Measurements from ENCODE around the gene RANBP3L.
A peak's percentile ranks its signal among the peaks of the same experiment; 100 is the strongest.

RANBP3L gene

GRCh38 chr5:36272136-36272690, 29.5 kb downstream of the RANBP3L start:
- Mint-ChIP-seq H3K27ac (no peak overlapping the region), H3K9me3 (no peaks in the 10 kb centered on the region), H3K4me3 (no peak overlapping the region), H3K27me3 (ENCODE audit: low read depth) (peaks cover 14% of the 10 kb centered on the region), H3K4me1 (ENCODE audit: low read depth) (no peaks in the 10 kb centered on the region), H3K36me3 (ENCODE audit: low read depth) (no peaks in the 10 kb centered on the region)
- DNase-seq (ENCODE audit: low spot score), result no peak

DNA sequence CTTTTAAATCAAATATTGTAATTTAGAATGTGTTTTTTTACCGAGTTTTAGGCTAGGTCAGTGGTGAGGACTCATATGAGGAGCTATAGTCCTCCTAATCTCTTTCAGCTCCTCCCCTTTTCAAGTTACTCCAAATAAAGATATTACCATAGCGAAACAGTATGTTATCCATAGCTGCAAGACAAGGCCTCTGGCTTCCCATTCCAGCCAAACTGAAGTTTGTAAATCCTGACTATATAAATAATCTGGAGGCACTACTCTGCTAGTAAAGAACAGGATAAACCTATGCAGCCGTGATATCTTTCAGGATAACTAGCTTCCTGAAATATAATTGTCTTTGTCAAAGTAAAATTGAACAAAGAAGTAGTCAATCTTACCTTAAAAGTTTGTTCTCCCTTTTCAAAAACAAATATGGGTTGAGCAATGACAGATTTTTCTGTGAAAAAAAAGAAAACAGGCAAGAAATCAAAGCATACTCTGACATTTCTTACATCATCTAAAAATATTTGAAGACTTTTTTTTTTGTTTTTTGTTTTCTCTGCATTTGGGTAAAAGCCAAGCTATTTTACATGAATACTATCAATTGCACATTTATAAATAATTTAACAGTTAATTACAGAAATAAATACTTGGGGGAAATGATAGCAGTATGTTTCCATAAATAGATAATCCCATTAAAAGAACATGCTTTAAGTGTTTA, 30.7 kb downstream of the RANBP3L start:
- Mint-ChIP-seq H3K4me1 (ENCODE audit: low read depth) (no peaks in the 10 kb centered on the region), H3K27ac (no peak overlapping the region), H3K27me3 (ENCODE audit: low read depth) (peaks cover 12% of the 10 kb centered on the region), H3K36me3 (ENCODE audit: low read depth) (no peaks in the 10 kb centered on the region), H3K4me3 (no peak overlapping the region), H3K9me3 (no peaks in the 10 kb centered on the region)
- no peak for DNase-seq (ENCODE audit: low spot score)

- Mint-ChIP-seq H3K4me3 (no peak overlapping the region), H3K27ac (no peak overlapping the region), H3K9me3 (no peaks in the 10 kb centered on the region), H3K4me1 (ENCODE audit: low read depth) (no peaks in the 10 kb centered on the region), H3K36me3 (ENCODE audit: low read depth) (no peaks in the 10 kb centered on the region), H3K27me3 (ENCODE audit: low read depth) (peaks cover 12% of the 10 kb centered on the region)
- DNase-seq (ENCODE audit: low spot score), result no peak
Measured at GRCh38 chr5:36270175-36270574, 31.5 kb downstream of the RANBP3L start.

DNA sequence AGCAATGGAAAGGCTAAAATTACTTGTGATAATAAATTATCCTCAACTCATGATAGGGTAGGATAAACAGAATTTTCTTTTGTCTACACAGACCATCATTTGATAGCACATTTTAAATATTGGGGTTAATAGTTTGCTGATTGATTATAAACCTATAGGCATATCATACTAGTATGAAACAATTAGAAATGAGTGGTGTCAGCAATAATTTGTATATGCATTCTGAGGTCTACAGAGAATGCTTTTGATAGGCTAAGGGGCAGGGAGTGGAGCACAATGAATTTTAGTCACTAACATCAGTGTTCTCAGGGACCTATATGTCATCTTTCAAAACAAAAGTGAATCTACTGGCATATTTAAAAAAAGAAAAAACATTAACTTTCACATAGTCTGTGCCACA, 32.2 kb downstream of the RANBP3L start:
- no peaks in the 10 kb centered on the region for H3K36me3 Mint-ChIP-seq (ENCODE audit: low read depth)
- DNase-seq (ENCODE audit: low spot score), result no peak
- H3K27ac Mint-ChIP-seq, result no peak overlapping the region
- H3K27me3 Mint-ChIP-seq (ENCODE audit: low read depth), result peaks cover 11% of the 10 kb centered on the region
- H3K4me3 Mint-ChIP-seq, result no peak overlapping the region
- no peaks in the 10 kb centered on the region for H3K9me3 Mint-ChIP-seq
- H3K4me1 Mint-ChIP-seq (ENCODE audit: low read depth), result no peaks in the 10 kb centered on the region

DNA sequence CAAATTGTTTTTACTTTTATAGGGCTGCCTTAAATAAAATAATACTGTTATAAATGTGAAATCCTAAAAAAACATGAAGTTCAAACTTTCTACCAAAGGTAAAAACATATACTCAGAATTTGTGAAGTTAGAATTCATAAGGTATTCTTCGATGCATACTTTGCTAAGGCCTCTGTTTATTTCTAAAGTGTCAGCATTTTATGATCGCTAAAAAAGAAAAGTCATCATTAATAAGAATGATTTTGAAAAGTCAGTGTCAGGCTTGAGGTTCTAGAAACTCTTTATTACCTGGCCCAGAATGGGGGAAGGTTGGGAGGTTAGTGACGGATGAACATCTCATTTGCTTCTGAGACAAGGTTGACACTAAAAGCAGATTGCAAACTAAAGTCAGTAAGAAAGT, 33.8 kb downstream of the RANBP3L start:
- Mint-ChIP-seq H3K4me3 (no peak overlapping the region), H3K27me3 (ENCODE audit: low read depth) (peaks cover 9% of the 10 kb centered on the region), H3K9me3 (no peaks in the 10 kb centered on the region), H3K36me3 (ENCODE audit: low read depth) (no peaks in the 10 kb centered on the region), H3K27ac (no peak overlapping the region), H3K4me1 (ENCODE audit: low read depth) (no peaks in the 10 kb centered on the region)
- no peak for DNase-seq (ENCODE audit: low spot score)

GRCh38 chr5:36264202-36264760, 37.4 kb downstream of the RANBP3L start:
- Mint-ChIP-seq H3K9me3 (no peaks in the 10 kb centered on the region), H3K4me1 (ENCODE audit: low read depth) (no peaks in the 10 kb centered on the region), H3K36me3 (ENCODE audit: low read depth) (no peaks in the 10 kb centered on the region), H3K27me3 (ENCODE audit: low read depth) (peaks cover 14% of the 10 kb centered on the region), H3K27ac (no peak overlapping the region), H3K4me3 (no peak overlapping the region)
- DNase-seq (ENCODE audit: low spot score), result no peak

- Mint-ChIP-seq H3K4me3 (no peak overlapping the region), H3K9me3 (no peaks in the 10 kb centered on the region), H3K4me1 (ENCODE audit: low read depth) (no peaks in the 10 kb centered on the region), H3K36me3 (ENCODE audit: low read depth) (no peaks in the 10 kb centered on the region), H3K27me3 (ENCODE audit: low read depth) (peaks cover 23% of the 10 kb centered on the region), H3K27ac (no peak overlapping the region)
- DNase-seq (ENCODE audit: low spot score), result no peak
Measured at GRCh38 chr5:36261186-36261585, 40.5 kb downstream of the RANBP3L start.

- DNase-seq (ENCODE audit: low spot score), result no peak
- H3K9me3 Mint-ChIP-seq, result no peaks in the 10 kb centered on the region
- no peak overlapping the region for H3K4me3 Mint-ChIP-seq
- H3K27me3 Mint-ChIP-seq (ENCODE audit: low read depth), result peaks cover 28% of the 10 kb centered on the region
- no peaks in the 10 kb centered on the region for H3K4me1 Mint-ChIP-seq (ENCODE audit: low read depth)
- no peaks in the 10 kb centered on the region for H3K36me3 Mint-ChIP-seq (ENCODE audit: low read depth)
- no peak overlapping the region for H3K27ac Mint-ChIP-seq
Measured at GRCh38 chr5:36253575-36253974, 48.1 kb downstream of the RANBP3L start.

- Mint-ChIP-seq H3K4me1 (ENCODE audit: low read depth) (no peaks in the 10 kb centered on the region), H3K36me3 (ENCODE audit: low read depth) (no peaks in the 10 kb centered on the region), H3K9me3 (no peaks in the 10 kb centered on the region), H3K27me3 (ENCODE audit: low read depth) (peaks cover 27% of the 10 kb centered on the region), H3K4me3 (no peak overlapping the region), H3K27ac (no peak overlapping the region)
- no peak for DNase-seq (ENCODE audit: low spot score)
Measured at GRCh38 chr5:36252722-36253365, 48.9 kb downstream of the RANBP3L start.

DNA sequence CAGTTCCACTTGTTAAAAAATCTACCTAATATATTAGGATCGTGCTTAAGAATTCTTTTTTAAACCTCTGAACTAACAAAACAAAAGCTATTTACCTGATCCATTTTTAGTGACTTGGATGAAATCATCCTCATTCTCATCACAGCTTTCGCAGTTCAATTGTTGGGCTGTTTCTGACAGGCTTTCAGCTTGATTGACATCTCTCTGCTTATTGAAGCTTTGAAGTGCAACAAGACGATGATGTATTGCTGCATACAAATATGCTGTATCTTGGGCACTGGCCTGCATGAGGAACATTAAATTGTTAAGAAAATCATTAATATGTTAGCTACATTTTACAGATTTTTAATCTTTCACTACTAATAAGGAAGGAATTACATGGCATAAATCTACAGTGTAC, 50.5 kb downstream of the RANBP3L start:
- H3K36me3 Mint-ChIP-seq (ENCODE audit: low read depth), result no peaks in the 10 kb centered on the region
- no peak for DNase-seq (ENCODE audit: low spot score)
- H3K4me3 Mint-ChIP-seq, result no peak overlapping the region
- no peak overlapping the region for H3K27ac Mint-ChIP-seq
- peaks cover 36% of the 10 kb centered on the region for H3K27me3 Mint-ChIP-seq (ENCODE audit: low read depth)
- H3K9me3 Mint-ChIP-seq, result no peaks in the 10 kb centered on the region
- H3K4me1 Mint-ChIP-seq (ENCODE audit: low read depth), result no peaks in the 10 kb centered on the region

DNA sequence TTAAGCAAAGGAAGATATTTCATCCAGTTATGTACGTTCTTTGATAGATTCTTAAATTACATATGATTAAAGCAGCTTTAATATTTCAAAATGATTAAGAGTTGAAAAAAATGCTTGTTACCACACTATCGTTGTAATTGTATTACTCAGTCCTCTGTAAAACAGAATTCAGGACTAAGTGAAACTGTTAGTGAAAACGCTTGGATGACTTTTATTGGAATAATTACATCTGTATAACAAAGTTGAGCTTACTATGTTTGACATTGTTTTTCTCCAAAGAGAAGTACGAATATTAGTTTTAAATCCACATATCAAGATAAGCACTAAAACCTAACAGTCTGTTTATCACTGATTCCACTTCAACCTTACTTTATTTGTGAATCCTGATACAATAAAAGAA, 51.3 kb downstream of the RANBP3L start:
- Mint-ChIP-seq H3K27ac (no peak overlapping the region), H3K36me3 (ENCODE audit: low read depth) (no peaks in the 10 kb centered on the region), H3K27me3 (ENCODE audit: low read depth) (peaks cover 30% of the 10 kb centered on the region), H3K4me3 (no peak overlapping the region), H3K9me3 (no peaks in the 10 kb centered on the region), H3K4me1 (ENCODE audit: low read depth) (no peaks in the 10 kb centered on the region)
- no peak for DNase-seq (ENCODE audit: low spot score)

GRCh38 chr5:36246036-36246800, 55.5 kb downstream of the RANBP3L start:
- no peaks in the 10 kb centered on the region for H3K36me3 Mint-ChIP-seq (ENCODE audit: low read depth)
- no peak overlapping the region for H3K27ac Mint-ChIP-seq
- no peak for DNase-seq (ENCODE audit: low spot score)
- peaks cover 32% of the 10 kb centered on the region for H3K27me3 Mint-ChIP-seq (ENCODE audit: low read depth)
- H3K4me3 Mint-ChIP-seq, result no peak overlapping the region
- H3K9me3 Mint-ChIP-seq, result no peaks in the 10 kb centered on the region
- H3K4me1 Mint-ChIP-seq (ENCODE audit: low read depth), result peaks cover 10% of the 10 kb centered on the region

DNA sequence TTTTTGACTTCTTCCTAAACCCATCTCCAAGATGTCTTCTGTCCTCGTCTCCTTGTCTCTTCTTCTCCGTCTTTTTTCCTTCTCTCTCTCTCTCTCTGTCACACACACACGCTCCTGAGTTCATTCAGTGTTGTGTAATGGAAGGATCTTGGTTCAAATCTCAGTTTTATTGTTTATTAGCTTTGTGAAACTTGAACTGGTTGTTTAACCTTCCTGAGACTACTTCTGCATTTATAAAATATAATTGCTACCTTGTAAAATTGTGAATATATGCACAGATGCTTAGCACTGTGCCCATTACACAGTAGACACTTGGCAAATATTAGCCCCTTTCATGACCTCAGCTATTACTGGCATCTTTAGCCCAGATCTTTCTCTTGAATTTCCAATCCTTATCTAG, 57.6 kb downstream of the RANBP3L start:
- no peak for DNase-seq (ENCODE audit: low spot score)
- Mint-ChIP-seq H3K9me3 (no peaks in the 10 kb centered on the region), H3K27me3 (ENCODE audit: low read depth) (peaks cover 26% of the 10 kb centered on the region), H3K27ac (peak overlapping the region; percentile 67), H3K4me1 (ENCODE audit: low read depth) (peaks cover 24% of the 10 kb centered on the region), H3K4me3 (peak overlapping the region; percentile 89), H3K36me3 (ENCODE audit: low read depth) (no peaks in the 10 kb centered on the region)

DNA sequence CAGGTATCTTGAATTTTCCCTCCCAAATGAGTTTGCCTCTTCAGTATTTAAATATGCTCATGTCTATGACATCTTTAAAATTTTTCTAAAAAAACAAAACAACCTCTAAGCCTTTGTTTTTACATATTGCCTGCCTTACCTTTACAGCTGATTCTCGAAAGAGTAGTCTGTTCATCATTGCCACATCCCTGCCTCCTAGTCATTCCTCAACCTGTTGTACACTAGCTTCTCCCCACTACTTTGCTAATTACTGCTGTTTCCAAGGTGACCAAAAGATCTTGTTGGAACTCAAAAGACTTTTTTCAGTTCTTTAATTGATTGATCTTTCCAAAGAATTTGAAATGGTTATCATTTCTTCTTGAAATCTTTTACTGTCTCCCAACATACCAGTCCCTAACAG, 58.0 kb downstream of the RANBP3L start:
- no peak for DNase-seq (ENCODE audit: low spot score)
- peaks cover 26% of the 10 kb centered on the region for H3K27me3 Mint-ChIP-seq (ENCODE audit: low read depth)
- H3K4me1 Mint-ChIP-seq (ENCODE audit: low read depth), result peaks cover 27% of the 10 kb centered on the region
- no peaks in the 10 kb centered on the region for H3K36me3 Mint-ChIP-seq (ENCODE audit: low read depth)
- peak overlapping the region; percentile 94 for H3K27ac Mint-ChIP-seq
- no peaks in the 10 kb centered on the region for H3K9me3 Mint-ChIP-seq
- peak overlapping the region; percentile 89 for H3K4me3 Mint-ChIP-seq
